ENCODE results near the gene PCBP3. TPM values are rescaled to one million over a fixed set of nuclear protein-coding genes. Genes with fewer than 3 reads are reported as not detected.

The PCBP3 gene
- total and polyA plus RNA-seq, 2 donors (not counting 3 experiments of a cell fraction or from before 2014, with no cell fraction given) = 0.06 to 1.1 TPM

DNA sequence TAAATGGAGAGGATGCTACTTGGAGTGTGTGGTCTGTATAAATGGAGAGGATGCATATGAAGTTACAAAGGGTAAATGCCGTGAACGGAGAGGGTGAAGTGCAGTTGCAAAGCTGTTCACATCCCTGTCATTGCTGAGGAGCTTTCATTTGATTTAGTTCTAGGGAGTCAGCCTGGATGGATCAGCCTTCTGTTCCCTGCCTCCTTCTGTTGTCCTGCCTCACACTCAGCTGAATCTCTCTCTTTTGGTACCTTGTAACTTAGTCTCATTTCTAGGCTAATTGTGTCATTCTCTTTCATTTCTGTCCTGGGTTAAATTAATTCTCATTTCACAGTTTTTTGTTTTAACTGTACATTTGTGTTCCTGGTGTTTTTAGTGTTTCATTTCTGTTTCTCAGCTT, 204.8 kb downstream of the PCBP3 start:
- Histone ChIP-seq H3K4me2 (ENCODE audit: insufficient read depth, low read length) (no peak overlapping the region), H3K27me3 (ENCODE audit: control insufficient read depth in 2 of 2, insufficient read depth in 2 of 2, low read length in 2 of 2) (peaks cover 2 to 7% of the 10 kb centered on the region in 2 experiments), H3K9me3 (replicated peaks; ENCODE audit: control insufficient read depth, insufficient read depth, low read length) (no peaks in the 10 kb centered on the region), H3K4me1 (ENCODE audit: control insufficient read depth, extremely low read depth, insufficient read depth, low read length) (no peaks in the 10 kb centered on the region), H4K20me1 (replicated peaks; ENCODE audit: control insufficient read depth, extremely low read depth, insufficient read depth, low read length) (no peaks in the 10 kb centered on the region), H3K4me3 (replicated peaks in 1 of 3; ENCODE audit: insufficient read depth in 1 of 3, low read depth in 1 of 3, low read length in 3 of 3) (no peak overlapping the region), H2AFZ (ENCODE audit: low read depth, low read length) (no peak overlapping the region), H3K9ac (replicated peaks; ENCODE audit: extremely low read depth, insufficient read depth, low read length) (no peak overlapping the region), H3K79me2 (ENCODE audit: control insufficient read depth, insufficient read depth, low read length) (no peaks in the 10 kb centered on the region), H3K36me3 (ENCODE audit: control insufficient read depth in 2 of 2, extremely low read depth in 1 of 2, insufficient read depth in 2 of 2, low read length in 2 of 2) (no peaks in the 10 kb centered on the region), H3K27ac (ENCODE audit: insufficient read depth, low read depth, low read length) (no peak overlapping the region), H3K9me1 (replicated peaks; ENCODE audit: control insufficient read depth, extremely low read depth, insufficient read depth, low read length) (no peaks in the 10 kb centered on the region)
- TF ChIP-seq MYC (IDR thresholded peaks at IDR 0.05; ENCODE audit: low read depth, low read length) (no peak), POLR2AphosphoS5 (IDR thresholded peaks at IDR 0.05; ENCODE audit: insufficient read depth, low read depth, low read length) (no peak), POLR2A (IDR thresholded peaks at IDR 0.05; ENCODE audit: low read depth, low read length) (no peak), FOS (IDR thresholded peaks at IDR 0.05; ENCODE audit: borderline replicate concordance, insufficient read depth, low read length) (no peak), JUN (IDR thresholded peaks at IDR 0.05; ENCODE audit: borderline replicate concordance, insufficient read depth, insufficient read length, low read depth) (no peak), CTCF (IDR thresholded peaks at IDR 0.05; ENCODE audit: extremely low read depth in 1 of 2, insufficient read depth in 1 of 2, low read depth in 1 of 2, low read length in 2 of 2) (no peak), EZH2 (IDR thresholded peaks at IDR 0.05; ENCODE audit: borderline replicate concordance, low read depth, low read length, severe bottlenecking) (no peak), GATA2 (IDR thresholded peaks at IDR 0.05; ENCODE audit: insufficient read depth, insufficient read length, low read depth, low read length) (no peak)
- TF ChIP-seq, protein P1, sequence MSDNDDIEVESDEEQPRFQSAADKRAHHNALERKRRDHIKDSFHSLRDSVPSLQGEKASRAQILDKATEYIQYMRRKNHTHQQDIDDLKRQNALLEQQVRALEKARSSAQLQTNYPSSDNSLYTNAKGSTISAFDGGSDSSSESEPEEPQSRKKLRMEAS (IDR thresholded peaks at IDR 0.05; ENCODE audit: insufficient read depth, insufficient read length) = no peak
- dilution Hi-C loops (cut with MboI; ENCODE audit: extremely low pct_ligation_motif_present, low sequenced_read_pairs) (no loop called here), intact Hi-C loops (cut with micrococcal nuclease) (no loop called here)
- ChIA-PET CTCF (interaction anchor here (1.6 kb wide), 1 partner anchor 32 kb away, joined by 4 read pairs; no protein-coding TSS in a partner anchor), POLR2A (no interaction called here)
- FAIRE-seq = no peak
- no TSS peak for BruUV-seq (replicated peaks)
- DNase-seq (ENCODE audit: low read depth, low spot score) = no peak

Data from endothelial cell of umbilical vein (primary cell).